ENCODE data around the gene SSR1.

GRCh38 chr6:7247828-7248227, 65.2 kb downstream of the SSR1 start:
- TF ChIP-seq GATA2 (IDR thresholded peaks at IDR 0.05; ENCODE audit: low read depth, low read length) (no peak), GATA3 (IDR thresholded peaks at IDR 0.05; ENCODE audit: low read depth, low read length) (no peak)
